Peyer's patch (tissue), 4 donors: ENCODE results near the gene KCNMA1.

Experiments used
- POLR2A ChIP-seq, 2 donors: fragments of 450-650 bp; IDR thresholded peaks; one replicate each; pipeline ENCODE4 v1.5.1; 2017; ENCODE audit warnings: antibody characterized with exemption in 2 of 2, mild to moderate bottlenecking in 2 of 2, moderate library complexity in 2 of 2
- TF ChIP-seq, protein P1 (sequence below), 6 experiments: fragments of 450-650 bp in 4 of 6; fragments of 200-600 bp in 2 of 6; sonication (generic) in 1 of 6; IDR thresholded peaks; one replicate each; pipeline ENCODE4 v1.5.1; 2017 to 2019; ENCODE audit warnings: antibody characterized with exemption in 6 of 6, mild to moderate bottlenecking in 3 of 6, moderate library complexity in 1 of 6

DNA sequence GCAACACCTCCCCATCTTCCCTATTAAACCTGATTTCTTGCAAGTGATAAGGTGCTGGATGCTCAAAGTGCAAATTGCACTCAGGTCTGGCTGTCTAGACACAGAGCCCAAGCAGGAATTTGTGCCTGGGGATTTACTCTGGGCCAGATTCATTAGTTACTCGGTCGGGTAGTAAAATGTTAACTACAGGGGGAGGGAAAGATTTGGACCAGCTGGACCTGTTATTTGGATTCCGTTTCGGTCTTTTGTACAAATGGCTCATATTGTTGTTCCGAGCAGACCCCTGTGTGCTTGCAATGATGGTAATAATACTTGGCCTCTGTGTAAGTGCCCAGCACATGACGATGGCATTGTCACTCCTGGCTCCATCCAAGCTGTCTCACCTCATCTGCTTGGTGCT is 609.6 kb downstream of the KCNMA1 start:
- TF ChIP-seq, protein P1, sequence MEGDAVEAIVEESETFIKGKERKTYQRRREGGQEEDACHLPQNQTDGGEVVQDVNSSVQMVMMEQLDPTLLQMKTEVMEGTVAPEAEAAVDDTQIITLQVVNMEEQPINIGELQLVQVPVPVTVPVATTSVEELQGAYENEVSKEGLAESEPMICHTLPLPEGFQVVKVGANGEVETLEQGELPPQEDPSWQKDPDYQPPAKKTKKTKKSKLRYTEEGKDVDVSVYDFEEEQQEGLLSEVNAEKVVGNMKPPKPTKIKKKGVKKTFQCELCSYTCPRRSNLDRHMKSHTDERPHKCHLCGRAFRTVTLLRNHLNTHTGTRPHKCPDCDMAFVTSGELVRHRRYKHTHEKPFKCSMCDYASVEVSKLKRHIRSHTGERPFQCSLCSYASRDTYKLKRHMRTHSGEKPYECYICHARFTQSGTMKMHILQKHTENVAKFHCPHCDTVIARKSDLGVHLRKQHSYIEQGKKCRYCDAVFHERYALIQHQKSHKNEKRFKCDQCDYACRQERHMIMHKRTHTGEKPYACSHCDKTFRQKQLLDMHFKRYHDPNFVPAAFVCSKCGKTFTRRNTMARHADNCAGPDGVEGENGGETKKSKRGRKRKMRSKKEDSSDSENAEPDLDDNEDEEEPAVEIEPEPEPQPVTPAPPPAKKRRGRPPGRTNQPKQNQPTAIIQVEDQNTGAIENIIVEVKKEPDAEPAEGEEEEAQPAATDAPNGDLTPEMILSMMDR (IDR thresholded peaks at IDR 0.05) = no peak
- no peak for TF ChIP-seq POLR2A (IDR thresholded peaks at IDR 0.05)
